NCI-H2107 (cell line): ENCODE measurements around the gene FOXP1.

Experiments
- DNase-seq: peaks from one replicate; lab custom pipeline; 2025; lab: John Stamatoyannopoulos, UW

Gene FOXP1

GRCh38 chr3:71397046-71397445 lies 186.5 kb downstream of the FOXP1 start:
- DNase-seq = peak; percentile 0

DNA sequence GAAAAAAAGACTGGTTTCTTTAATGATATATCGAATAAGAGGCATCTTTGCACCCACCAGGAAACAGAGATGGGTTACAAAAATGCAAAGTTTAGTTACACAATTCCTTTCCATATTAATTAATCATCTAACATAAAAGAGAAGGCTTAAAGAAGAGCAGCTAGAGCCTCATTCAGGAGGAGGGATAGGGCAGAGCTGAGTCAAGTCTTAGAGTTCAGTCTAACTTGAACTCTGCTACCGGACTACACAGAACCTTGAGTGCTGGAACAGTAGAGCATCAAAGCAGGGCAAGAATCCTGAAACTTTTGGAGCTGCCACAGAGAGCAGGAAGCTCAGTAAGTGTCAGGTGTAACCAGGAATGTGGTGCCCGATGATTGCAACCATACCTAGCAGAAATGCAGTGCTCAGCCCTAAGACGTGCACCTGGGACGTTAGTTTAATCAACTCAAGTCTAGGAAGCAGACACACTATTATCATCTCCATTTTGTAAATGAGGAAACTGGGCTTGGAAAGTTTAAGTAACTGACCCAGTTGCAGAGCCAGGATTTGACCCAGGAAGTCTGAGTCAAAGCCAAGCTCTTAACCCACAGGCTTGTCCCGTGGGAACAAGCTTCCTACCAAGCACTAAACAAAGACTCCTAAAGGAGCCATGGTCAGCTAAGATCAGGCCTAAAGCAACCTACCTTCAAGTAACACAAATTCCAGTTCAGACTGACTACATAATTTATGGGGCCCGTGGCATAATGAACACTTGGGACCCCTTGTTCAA lies 187.4 kb downstream of the FOXP1 start:
- no peak for DNase-seq

GRCh38 chr3:71395470-71395869 lies 188.1 kb downstream of the FOXP1 start:
- no peak for DNase-seq

- no peak for DNase-seq
Observed at GRCh38 chr3:71393745-71394144, 189.8 kb downstream of the FOXP1 start.

DNA sequence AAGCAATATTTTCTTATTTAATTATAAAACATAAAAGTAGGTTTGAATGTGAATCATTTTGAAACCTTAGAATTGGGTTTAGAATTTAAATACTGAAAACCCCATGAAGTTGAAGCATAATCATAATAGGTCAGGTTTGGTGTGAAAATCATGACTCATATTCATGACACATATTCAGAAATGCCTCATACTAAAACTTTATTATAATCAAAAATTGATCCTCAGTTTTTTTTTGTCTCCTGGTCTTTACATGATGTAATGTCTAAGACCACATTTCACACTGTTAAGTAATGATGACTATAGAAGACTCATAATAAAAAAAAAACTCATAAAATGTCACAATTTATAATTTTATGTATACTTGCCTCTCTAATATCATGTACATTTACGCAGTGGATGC lies 190.4 kb downstream of the FOXP1 start:
- DNase-seq = no peak

GRCh38 chr3:71392251-71392650 lies 191.3 kb downstream of the FOXP1 start:
- no peak for DNase-seq

GRCh38 chr3:71391361-71391760 lies 192.2 kb downstream of the FOXP1 start:
- no peak for DNase-seq

DNA sequence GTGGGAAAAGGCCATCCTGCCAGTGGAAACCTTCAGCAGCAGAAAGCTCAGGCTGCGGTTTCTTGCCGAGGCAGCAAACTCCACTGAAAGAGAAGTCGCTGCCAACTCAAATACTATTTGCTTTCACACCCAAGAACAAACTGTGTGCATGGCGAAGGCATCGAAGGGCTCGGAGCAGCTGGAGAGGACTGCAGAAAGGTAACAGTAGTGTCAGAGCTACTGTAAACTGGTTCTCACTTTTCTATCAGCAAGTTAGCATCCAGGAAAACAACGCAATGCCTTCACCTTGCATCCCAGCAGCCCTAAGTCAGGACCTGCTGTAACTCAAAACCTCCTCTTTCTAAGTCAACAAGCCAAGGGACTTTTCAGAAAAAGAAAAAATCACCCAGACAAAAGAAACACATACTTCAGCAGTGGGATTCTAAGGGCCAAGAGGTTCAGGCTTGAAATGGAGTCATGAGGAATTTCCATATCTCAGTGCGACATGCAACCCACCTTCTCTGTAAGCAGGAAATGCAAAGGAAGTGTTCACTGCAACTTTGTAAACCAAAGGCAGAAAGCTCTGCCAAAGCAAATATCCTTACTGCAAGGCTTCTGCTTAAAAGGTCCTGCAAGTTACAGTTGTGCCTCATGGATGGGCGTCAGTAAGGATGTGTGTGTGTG lies 193.5 kb downstream of the FOXP1 start:
- no peak for DNase-seq

- no peak for DNase-seq
Observed at GRCh38 chr3:71389191-71389590, 194.3 kb downstream of the FOXP1 start.

DNA sequence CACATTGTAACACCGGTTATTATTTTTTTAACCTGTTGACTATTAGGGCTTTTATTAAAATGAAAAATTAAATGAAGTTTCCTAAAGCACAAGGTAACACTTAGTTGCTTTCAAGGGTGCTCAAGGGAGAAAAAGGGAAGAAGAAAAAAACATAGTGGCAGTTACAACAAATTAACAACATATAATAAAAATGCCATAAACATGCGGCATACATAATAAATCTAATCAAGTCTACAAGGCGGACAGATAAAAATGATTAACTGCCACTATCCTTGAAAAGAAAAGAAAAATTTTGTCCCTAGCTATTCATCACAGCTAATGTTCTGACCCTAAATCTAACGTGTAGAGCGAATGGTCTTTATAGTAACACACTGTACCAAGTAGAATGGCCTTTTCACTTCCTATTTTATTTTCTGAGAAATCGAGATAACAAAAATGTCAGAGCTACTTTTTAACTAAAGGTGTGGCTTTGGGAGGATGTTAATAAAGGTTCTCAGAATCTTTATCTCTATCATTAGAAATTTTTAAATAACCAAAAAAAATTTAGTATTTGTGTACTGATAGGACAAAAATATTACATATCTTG lies 194.9 kb downstream of the FOXP1 start:
- no peak for DNase-seq

GRCh38 chr3:71387586-71387985 lies 195.9 kb downstream of the FOXP1 start:
- DNase-seq = no peak

DNA sequence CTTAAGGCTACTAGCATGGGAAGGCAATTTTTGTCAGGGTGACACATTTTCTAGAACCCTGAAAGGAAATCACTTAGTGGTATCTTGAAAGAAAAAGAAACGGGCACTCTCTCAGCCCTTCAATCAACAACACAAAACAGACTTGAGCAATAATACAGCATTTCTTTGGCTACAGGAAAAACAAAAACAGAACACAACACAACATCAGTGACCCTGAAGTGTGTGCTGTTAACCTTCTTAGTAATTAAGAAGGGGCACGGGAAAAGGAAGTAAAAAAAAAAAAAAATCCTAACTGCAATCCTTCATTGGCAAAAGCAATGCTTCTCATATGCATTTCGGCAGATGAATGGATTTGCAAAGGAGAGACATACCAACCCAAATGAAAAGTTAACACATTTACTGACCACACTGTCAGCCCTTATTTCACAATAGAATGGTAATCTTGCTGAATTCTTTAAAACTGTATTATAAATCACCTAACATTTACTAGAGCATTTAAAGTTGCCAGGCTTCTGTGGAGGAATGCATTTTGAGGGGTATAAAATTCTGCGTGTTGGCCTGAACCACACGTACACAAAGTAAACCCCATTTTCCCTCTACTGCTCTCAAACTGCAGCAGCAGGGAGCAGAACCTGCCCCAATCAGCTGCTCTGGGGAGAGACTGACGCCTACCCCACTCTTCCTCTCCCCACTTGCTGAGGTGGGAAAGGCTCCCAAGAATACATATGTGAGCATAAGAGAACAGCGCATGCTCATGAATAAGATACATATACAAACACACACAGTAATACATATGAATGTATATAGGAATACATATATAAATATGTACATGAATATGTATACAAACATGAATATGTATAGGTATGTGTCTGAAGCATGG lies 198.5 kb downstream of the FOXP1 start:
- no peak for DNase-seq

- no peak for DNase-seq
Observed at GRCh38 chr3:71384388-71384787, 199.1 kb downstream of the FOXP1 start.

DNA sequence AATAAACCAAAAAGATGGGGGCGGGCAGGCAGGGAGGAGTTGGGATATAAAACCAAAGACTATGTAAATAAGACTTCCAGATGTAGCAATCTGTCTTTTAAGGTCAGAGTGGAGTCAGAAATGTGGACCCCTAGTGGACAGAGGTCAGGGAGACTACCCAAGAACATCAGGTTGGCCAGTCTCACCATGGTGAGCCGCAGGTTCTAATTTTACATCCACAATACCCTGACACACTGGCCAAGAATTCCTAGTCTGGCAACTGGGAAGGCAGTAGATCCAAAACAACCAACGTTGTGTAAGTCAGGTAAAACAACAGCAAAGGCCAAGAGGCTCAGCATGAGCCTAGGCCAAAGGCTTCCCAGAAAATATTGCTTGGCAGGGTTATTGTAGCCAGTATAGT lies 203.4 kb downstream of the FOXP1 start:
- no peak for DNase-seq

GRCh38 chr3:71378509-71378908 lies 205.0 kb downstream of the FOXP1 start:
- DNase-seq = no peak

DNA sequence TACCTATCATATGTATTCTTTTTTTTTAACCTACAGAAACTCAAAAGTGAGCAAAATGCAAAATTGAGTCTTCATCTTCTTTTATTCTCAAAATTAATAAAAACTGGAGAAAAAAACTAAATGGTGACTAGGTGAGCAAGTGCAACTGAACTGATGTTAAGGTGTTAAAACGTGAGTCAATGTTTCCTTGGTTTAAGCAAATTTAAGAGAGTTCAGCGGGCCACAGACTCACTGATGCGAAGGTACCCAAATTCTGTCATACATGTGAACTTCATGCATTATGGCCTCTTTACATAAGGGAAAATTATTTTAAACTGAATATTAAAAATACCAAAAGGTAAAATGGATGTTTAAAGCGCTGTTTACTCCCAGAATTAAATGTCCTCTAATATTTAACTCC lies 206.6 kb downstream of the FOXP1 start:
- no peak for DNase-seq

DNA sequence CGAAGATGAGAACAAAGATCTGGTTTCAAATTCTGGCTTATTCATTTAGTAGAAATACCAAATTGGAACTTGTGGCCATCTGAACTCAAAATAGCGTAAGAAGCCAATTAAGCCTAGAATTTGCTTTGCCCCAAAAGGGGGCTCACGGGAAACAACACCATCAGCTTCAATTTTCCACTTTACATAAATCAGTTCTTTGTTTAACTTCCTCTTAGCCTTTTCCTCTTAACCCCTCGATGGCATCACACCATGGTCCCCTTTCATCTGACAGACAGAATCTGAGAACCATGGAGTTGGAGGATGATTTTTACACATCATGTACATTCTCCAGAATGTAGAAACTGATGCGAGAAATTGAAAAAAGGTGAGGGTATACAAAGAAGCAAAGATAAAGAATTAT lies 207.0 kb downstream of the FOXP1 start:
- no peak for DNase-seq

- no peak for DNase-seq
Observed at GRCh38 chr3:71374582-71374981, 208.9 kb downstream of the FOXP1 start.

DNA sequence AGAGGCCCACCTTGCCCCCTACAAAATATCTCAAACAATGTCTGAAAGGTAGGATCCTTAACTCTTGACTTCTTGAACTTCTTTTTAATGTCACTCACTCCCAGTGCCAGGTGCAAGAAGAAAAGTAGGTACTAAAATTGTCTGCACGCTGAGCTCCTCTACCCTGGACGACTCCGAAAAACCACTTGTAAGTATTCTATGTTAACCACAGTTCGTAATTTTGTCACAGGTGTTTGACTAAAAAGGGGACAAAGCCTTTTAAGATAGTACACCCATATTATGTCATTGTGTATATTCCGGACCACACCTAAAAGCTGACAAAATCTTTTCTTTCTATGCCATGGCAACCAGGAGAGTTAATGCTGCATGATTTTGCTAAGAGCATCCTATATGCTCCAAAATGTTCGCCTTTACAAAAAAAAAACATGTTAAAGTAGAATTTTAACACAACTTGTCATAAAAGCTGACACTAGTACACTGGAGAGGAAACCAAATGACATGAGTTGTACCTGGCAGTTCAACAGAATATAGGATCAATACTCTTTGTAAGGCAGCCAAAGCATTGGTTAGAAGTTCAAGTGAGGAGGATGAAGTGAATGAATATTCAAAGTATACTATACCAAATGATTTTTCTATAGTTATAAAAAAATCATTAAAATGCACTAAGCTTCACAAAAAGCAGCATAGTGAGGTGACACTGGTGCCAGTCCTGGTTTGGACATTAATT lies 210.5 kb downstream of the FOXP1 start:
- DNase-seq = no peak

DNA sequence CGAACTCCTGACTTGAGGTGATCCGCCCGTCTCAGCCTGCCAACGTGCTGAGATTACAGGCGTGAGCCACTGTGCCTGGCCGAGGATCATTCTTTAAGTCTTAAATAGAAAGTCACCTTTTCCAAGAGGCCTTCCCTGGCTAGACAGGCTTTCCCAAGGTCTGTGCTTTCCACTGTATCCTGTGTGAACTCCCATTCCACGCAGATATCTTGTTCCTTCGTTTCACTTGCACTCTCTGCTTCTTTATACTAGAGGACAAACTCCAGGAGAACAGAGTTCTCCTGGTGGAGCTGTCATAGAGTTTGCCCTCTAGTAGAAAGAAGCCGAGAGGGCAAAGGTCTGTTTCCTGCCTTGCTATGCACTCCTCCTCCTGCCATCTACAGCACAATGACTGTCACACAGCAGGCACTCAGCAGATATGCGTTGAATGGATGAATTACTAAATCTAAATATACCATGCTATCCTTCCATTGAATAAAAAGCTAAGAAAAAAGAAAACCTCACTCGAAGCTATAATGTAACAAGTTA lies 211.2 kb downstream of the FOXP1 start:
- DNase-seq = no peak

DNA sequence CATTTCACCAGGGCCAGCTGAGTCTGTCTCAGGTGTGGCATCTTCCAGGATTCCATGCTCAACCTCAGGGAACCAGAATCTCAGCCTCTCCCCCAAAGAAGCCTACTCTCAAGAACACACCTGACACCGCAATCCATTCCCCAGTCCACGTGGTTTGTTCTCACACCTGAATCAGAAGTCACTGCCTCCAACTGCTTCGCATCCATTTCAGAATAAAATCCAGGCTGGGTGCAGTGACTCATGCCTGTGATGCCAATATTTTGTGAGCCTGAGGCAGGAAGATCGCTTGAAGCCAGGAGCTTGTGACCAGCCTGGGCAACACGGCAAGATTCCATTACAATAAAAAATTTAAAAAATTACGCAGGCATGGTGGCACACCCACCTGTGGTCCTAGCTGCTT lies 212.2 kb downstream of the FOXP1 start:
- DNase-seq = no peak

DNA sequence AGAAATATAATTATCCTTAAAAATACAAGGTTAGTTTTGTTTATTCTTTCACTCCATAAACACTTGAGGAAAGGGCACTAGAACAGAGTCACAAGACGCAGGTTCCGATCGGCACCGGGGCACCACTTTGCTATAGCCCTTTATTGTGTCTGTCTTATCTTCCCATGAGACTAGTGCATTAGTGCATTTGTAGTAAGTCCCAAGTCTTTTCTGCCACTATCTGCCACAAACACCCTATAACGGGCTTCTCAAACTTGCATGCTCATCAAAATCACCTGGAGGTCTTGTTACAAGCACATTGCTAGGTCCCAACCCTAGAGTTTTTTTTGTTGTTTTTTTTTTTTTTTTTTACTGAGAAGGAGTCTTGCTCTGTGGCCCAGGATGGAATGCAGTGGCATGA lies 213.1 kb downstream of the FOXP1 start:
- no peak for DNase-seq
